Tibial artery (tissue), 4 donors: ENCODE results near the gene FMC1.

Experiments used
- DNase-seq, 2 donors: peaks; one replicate each; pipeline ENCODE4 v3.0.0-alpha.2; 2019
- H3K27ac ChIP-seq, 2 donors: fragments of 200-600 bp; sonication (generic) in 1 of 2; 1 replicate in 1 of 2; 2 replicates in 1 of 2; pipeline ENCODE4 v1.5.1; 2018 to 2019; ENCODE audit warnings: mild to moderate bottlenecking in 1 of 2
- H3K27me3 ChIP-seq, 2 donors: fragments of 200-600 bp; sonication (generic) in 1 of 2; one replicate each; pipeline versions ENCODE4 v1.5.1 to v1.6.0; 2016 to 2019
- H3K36me3 ChIP-seq, 3 donors: fragments of 200-600 bp; sonication (generic) in 2 of 3; one replicate each; pipeline ENCODE4 v1.5.1; 2016 to 2019; ENCODE audit warnings: mild to moderate bottlenecking in 2 of 3
- H3K4me1 ChIP-seq, 4 donors: fragments of 200-600 bp; sonication (generic) in 2 of 4; 1 replicate in 3 of 4; 2 replicates in 1 of 4; pipeline ENCODE4 v1.5.1; 2016 to 2019
- H3K4me3 ChIP-seq, 2 donors: fragments of 200-600 bp; sonication (generic) in 1 of 2; 1 replicate in 1 of 2; 2 replicates in 1 of 2; pipeline ENCODE4 v1.5.1; 2018 to 2019; ENCODE audit warnings: mild to moderate bottlenecking in 2 of 2
- H3K9me3 ChIP-seq, 3 donors: fragments of 200-600 bp; sonication (generic) in 1 of 3; one replicate each; pipeline ENCODE4 v1.5.1; 2016 to 2019
- CTCF ChIP-seq, 2 experiments: fragments of 200-600 bp in 1 of 2; fragments of 450-650 bp in 1 of 2; IDR thresholded peaks; one replicate each; pipeline ENCODE4 v1.5.1; 2017 to 2019; ENCODE audit warnings: antibody characterized with exemption in 2 of 2, mild to moderate bottlenecking in 1 of 2, moderate library complexity in 1 of 2
- intact Hi-C: fragments of 100-400 bp; cut with DNase I; formaldehyde crosslinking; loops from one replicate; pipeline ENCODE4 v1.15.0; 2023; ENCODE audit warnings: low total_unique reads

FMC1 gene

GRCh38 chr7:139341058-139341775 is at the start of gene FMC1:
TSS of gene FMC1 (plus strand) at chr7:139341337. CDS start at chr7:139341385, 48 bp downstream.
- Histone ChIP-seq H3K27ac (peak within 1 kb of the TSS; percentile 99 to 100), H3K36me3 (peaks cover 2 to 8% (median 5%) of the 10 kb centered on the region in 3 donors), H3K27me3 (no peaks in the 10 kb centered on the region), H3K9me3 (peaks cover 0 to 4% (median 0%) of the 10 kb centered on the region in 3 donors), H3K4me1 (peaks cover 0 to 13% (median 12%) of the 10 kb centered on the region in 4 donors), H3K4me3 (peak within 1 kb of the TSS; percentile 72 to 88)
- intact Hi-C loops = loop anchor here (2.0 kb wide), 1 partner anchor 18 kb away; the partner anchor contains the start of gene LUC7L2
- peak; percentile 95 to 97 for DNase-seq
- peak; percentile 38 to 52 for TF ChIP-seq CTCF (IDR thresholded peaks at IDR 0.05)

- intact Hi-C loops = no loop called here
- no peak for TF ChIP-seq CTCF (IDR thresholded peaks at IDR 0.05)
- Histone ChIP-seq H3K27ac (no peak overlapping the region), H3K36me3 (peaks cover 28 to 50% (median 31%) of the 10 kb centered on the region in 3 donors), H3K27me3 (no peaks in the 10 kb centered on the region), H3K9me3 (no peaks in the 10 kb centered on the region), H3K4me3 (no peak overlapping the region), H3K4me1 (no peaks in the 10 kb centered on the region)
- DNase-seq = no peak
Observed at GRCh38 chr7:139292821-139293220, 48.3 kb upstream of the FMC1 start.

DNA sequence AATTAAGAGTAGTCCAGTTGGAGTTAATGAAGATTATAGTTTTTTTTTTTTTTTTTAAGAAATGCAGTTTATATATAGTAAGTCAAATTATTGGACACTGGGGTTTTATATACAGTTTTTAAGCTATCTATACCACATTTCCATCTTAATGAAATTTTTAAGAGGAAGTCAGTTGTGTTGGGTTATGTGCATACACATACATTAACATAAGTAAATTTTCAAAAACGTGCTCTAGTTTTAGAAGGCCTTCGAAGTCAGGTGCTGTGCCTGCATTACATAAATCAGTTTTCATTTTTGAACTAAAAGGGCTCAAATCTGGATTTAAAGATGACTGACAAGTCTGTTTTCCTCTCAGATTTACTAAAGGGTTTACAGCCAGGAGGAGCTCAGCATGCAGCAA is 47.6 kb upstream of the FMC1 start:
- no peaks in the 10 kb centered on the region for H3K4me1 ChIP-seq
- H3K27ac ChIP-seq = no peak overlapping the region
- no peaks in the 10 kb centered on the region for H3K9me3 ChIP-seq
- TF ChIP-seq CTCF (IDR thresholded peaks at IDR 0.05) = no peak
- H3K36me3 ChIP-seq = peaks cover 34 to 56% (median 35%) of the 10 kb centered on the region in 3 donors
- DNase-seq = no peak
- no peaks in the 10 kb centered on the region for H3K27me3 ChIP-seq
- H3K4me3 ChIP-seq = no peak overlapping the region
- intact Hi-C loops = no loop called here

- Histone ChIP-seq H3K4me1 (no peaks in the 10 kb centered on the region), H3K36me3 (peaks cover 37 to 63% (median 38%) of the 10 kb centered on the region in 3 donors), H3K27ac (no peak overlapping the region), H3K4me3 (no peak overlapping the region), H3K27me3 (no peaks in the 10 kb centered on the region), H3K9me3 (no peaks in the 10 kb centered on the region)
- DNase-seq = no peak
- intact Hi-C loops = no loop called here
- TF ChIP-seq CTCF (IDR thresholded peaks at IDR 0.05) = no peak
Observed at GRCh38 chr7:139294241-139294640, 46.9 kb upstream of the FMC1 start.

GRCh38 chr7:139294951-139295575 is 46.1 kb upstream of the FMC1 start:
- no peaks in the 10 kb centered on the region for H3K9me3 ChIP-seq

More at GRCh38 chr7:139294951-139295575, 46.1 kb upstream of the FMC1 start:
- Histone ChIP-seq H3K27ac (no peak overlapping the region), H3K4me1 (no peaks in the 10 kb centered on the region), H3K27me3 (no peaks in the 10 kb centered on the region), H3K4me3 (no peak overlapping the region), H3K36me3 (peaks cover 37 to 69% (median 45%) of the 10 kb centered on the region in 3 donors)
- TF ChIP-seq CTCF (IDR thresholded peaks at IDR 0.05) = no peak
- intact Hi-C loops = no loop called here
- DNase-seq = no peak
